ENCODE data around the gene INPP5D.

DNA sequence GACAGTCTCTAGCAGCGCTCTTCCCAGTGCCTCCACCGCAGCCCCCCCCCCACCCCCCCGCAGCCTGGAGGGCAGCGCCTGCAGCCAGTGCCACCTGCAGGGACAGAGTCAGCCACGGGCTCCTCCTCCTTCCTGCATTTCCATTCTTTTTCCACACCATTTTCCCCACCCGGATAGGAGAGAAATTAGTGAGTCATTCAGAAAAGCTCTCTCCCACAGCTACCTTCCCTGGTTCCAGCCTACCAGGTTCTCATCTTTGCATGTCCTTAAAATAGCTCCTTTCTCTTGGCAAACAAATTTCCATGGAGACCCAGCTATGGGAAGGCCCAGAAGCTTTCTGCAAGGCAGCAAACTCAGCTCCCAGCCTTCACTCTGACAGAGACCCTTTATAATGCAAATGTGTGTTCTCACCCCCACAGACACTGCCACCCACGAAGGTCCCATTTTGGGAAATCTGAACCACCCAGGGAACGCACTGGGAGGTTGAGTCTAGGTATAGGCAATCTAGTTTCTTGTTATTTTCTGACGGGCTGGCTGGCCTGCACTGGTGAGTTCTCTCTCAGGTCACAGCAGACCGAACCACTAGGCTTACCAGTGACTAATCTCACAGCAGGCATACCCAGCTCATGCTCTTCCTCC, 149.5 kb downstream of the INPP5D start:
- TF ChIP-seq, protein P1, sequence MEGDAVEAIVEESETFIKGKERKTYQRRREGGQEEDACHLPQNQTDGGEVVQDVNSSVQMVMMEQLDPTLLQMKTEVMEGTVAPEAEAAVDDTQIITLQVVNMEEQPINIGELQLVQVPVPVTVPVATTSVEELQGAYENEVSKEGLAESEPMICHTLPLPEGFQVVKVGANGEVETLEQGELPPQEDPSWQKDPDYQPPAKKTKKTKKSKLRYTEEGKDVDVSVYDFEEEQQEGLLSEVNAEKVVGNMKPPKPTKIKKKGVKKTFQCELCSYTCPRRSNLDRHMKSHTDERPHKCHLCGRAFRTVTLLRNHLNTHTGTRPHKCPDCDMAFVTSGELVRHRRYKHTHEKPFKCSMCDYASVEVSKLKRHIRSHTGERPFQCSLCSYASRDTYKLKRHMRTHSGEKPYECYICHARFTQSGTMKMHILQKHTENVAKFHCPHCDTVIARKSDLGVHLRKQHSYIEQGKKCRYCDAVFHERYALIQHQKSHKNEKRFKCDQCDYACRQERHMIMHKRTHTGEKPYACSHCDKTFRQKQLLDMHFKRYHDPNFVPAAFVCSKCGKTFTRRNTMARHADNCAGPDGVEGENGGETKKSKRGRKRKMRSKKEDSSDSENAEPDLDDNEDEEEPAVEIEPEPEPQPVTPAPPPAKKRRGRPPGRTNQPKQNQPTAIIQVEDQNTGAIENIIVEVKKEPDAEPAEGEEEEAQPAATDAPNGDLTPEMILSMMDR (conservative IDR thresholded peaks at IDR 0.05; ENCODE audit: low read depth, low read length) = no peak
- no peak for TF ChIP-seq EZH2 (IDR thresholded peaks at IDR 0.05; ENCODE audit: borderline replicate concordance, low read depth, low read length, poor library complexity, severe bottlenecking)

All from A673 (cell line).